Measurements from ENCODE around the gene ADAMTSL1. TPM values are rescaled to one million over a fixed set of nuclear protein-coding genes. Genes with fewer than 3 reads are reported as not detected.

Gene ADAMTSL1
- total RNA-seq, 1 experiment from 2014 or later, result 2.2 TPM

DNA sequence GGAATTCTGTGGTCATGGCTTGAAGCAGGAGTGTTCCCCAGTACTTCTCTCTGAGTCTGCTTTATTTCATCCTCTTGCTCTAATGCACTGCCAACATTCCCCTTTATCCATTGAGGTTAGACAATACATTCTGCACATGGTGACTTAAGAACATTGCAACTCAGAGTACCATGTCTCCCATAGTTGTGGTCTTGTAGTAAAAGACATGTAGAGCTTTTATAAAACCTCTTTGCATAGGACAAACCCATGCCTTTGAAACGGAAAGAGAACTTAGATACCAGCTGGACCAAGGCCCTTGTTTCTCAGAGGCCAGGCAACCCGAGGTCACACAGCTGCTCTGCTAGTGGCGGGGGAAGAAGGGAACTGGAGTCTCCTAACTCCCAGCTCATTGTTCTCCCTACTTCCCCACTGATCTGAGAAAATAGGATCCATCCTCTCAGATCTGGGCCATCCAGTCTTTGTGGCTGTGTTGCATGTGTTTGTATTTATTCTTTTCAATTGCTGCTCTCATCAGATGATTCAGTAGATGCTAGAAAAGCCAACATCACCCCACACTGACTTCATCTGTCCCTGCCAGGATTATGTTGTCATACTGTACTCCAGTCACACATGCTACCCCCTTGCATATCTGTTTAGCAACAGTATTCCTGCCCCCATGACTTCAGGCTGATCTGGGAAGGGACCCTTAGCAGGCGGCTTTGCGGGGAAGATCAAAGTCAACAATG is 322.2 kb downstream of the ADAMTSL1 start:
- DNase-seq (ENCODE audit: low read depth), result no peak

DNA sequence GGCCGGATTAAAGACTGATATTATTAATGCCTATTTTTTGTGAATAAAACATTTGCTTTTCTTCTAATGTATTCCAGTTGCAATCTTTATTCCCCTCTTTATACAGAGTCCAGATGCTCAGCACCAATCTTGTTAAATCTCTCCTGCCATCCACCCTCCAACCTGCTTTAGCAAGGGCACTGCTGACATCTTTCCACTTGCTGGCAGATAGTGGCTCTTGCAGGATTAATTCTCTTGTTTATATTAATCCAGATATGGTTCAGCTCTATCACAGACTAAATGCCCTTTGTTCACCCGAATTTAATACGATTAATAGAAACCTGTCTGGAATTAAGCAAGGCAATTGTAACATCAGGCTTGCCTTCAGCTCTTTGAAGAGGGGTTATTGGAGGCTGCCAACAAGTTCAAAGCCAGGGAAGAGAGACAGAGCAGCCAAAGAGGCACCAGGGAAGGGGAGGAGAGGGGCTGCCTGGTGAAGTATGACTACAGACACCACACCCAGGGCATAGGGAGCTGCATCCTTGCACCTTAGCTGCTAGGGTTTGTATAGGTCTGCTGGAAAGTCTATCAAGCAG is 322.8 kb downstream of the ADAMTSL1 start:
- DNase-seq (ENCODE audit: low read depth), result no peak

DNA sequence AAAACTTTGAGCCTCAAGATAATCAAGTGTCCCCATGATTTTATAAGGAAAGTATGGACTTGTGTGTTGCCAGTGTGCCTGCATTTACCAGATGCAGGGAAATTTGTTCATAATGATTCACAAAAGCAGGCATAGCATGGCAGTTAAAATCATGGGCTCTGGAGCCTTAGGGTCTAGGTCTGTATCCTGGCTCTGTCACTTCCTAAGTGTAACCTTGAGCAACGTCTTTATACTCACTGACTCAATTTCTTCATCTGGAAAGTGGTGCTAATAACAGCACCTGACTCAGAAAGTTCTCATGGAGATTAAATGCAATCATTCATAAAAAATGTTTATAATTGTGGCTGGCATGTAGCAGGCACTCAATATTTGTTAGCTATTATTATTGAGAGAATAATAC is 324.2 kb downstream of the ADAMTSL1 start:
- DNase-seq (ENCODE audit: low read depth), result peak; percentile 14

- no peak for DNase-seq (ENCODE audit: low read depth)
Measured at GRCh38 chr9:18798508-18799290, 324.7 kb downstream of the ADAMTSL1 start.

- DNase-seq (ENCODE audit: low read depth), result no peak
Measured at GRCh38 chr9:18799428-18799827, 325.5 kb downstream of the ADAMTSL1 start.

- peak; percentile 26 for DNase-seq (ENCODE audit: low read depth)
Measured at GRCh38 chr9:18800579-18800978, 326.6 kb downstream of the ADAMTSL1 start.

- DNase-seq (ENCODE audit: low read depth), result no peak
Measured at GRCh38 chr9:18805386-18805785, 331.4 kb downstream of the ADAMTSL1 start.

DNA sequence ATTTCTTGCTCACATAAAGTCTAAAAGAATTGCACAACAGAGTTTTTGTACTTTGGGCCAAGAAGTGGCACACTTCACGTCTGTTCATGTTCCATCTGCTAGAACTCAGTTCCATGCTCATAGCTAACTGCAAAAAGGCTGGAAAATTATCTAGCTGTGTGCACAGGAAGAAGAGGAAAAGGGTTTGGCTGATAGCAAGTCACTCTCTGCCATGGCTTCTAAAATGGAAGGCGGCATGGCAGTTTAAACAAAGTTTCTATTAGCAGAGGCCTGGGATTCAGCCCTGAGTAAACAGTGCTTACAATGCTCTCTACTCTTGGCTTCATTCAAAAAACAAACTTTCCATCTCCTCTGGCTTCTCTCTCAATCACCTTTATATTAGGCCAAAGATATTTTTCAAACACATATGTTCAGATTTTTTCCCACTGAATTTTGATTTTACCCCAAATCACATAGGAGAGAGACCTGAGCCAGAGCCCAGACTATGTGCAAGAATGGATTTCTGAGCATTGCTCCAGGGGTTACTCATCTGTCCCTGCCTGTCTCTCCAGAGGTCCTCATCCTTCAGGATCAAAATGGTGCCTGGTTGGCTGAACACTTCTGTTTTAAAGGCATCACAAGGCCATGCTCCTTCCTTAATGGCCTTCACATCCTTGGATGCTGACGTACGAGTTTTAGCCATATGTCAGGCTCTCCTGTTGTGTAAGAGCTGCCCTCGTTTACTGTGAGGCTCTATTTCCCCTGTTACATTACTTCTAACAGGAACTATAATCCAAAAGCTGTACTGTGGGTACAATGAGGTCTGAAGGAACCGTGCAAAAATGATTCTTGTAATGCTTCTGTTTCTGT is 332.5 kb downstream of the ADAMTSL1 start:
- DNase-seq (ENCODE audit: low read depth), result no peak

- no peak for DNase-seq (ENCODE audit: low read depth)
Measured at GRCh38 chr9:18810581-18810980, 336.6 kb downstream of the ADAMTSL1 start.

- DNase-seq (ENCODE audit: low read depth), result no peak
Measured at GRCh38 chr9:18811171-18811570, 337.2 kb downstream of the ADAMTSL1 start.

DNA sequence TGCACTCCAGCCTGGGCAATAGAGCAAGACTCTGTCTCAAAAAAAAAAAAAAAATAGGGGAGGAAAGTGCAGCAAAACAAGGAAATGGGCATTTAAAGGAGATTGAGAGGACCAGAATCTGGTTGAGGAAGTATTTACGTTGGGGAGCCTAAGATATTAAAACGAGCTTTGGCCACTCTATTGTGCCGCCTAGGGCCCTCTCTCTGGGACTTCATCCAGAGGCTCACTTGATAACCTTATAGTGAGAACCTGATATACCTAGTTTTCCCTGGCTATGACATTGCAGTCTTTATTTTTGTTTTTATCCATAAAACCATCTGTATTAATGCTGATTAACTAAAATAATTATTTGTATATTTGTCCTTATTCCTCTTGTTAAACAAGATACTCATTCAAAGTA is 345.5 kb downstream of the ADAMTSL1 start:
- DNase-seq (ENCODE audit: low read depth), result no peak

DNA sequence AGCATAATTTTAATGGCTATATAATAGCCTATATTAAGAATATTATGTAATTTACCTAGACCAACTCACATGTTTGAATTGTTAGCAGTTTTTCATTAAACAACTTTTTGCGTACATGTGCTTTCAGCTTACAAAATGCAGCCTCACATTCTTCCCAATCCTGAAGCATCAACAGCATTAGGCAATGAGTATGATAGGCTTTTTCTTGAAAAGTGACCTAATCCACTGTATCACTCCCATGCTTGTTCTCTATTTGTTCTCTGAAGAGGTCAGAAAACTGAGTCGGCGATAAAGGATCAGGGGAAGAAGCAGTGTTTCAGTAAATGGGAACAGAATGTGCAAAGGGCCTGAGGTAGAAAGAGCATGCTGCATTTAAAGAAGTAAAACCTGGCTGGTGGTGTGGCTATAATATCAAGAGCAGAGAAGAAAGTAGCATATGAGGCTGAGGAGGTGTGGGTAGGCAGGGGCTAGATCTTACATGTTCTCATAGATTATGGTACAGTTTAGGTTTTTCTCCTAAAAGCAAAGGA is 346.7 kb downstream of the ADAMTSL1 start:
- DNase-seq (ENCODE audit: low read depth), result no peak

DNA sequence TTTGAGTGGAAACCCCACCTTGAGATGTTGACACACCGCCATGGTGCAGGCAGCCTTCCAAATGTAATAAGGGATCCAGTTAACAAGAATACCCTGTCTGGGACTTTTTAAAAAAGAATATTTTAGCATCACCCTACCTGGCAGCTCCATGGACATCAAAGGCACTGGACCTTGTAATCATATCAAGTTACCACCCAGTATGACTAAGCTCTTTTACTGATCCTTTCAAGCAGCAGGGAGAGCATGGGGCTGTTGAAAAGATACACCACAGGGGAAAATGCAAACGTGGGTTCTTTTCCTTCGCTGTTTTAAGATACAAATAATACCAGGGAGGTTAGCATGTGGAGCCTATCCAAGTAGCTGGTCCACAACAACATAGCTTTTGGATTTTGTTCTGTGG is 347.8 kb downstream of the ADAMTSL1 start:
- DNase-seq (ENCODE audit: low read depth), result peak; percentile 36

GRCh38 chr9:18822850-18823249 is 348.9 kb downstream of the ADAMTSL1 start:
- no peak for DNase-seq (ENCODE audit: low read depth)

- DNase-seq (ENCODE audit: low read depth), result no peak
Measured at GRCh38 chr9:18824095-18824666, 350.2 kb downstream of the ADAMTSL1 start.

- DNase-seq (ENCODE audit: low read depth), result no peak
Measured at GRCh38 chr9:18825656-18826170, 351.8 kb downstream of the ADAMTSL1 start.

DNA sequence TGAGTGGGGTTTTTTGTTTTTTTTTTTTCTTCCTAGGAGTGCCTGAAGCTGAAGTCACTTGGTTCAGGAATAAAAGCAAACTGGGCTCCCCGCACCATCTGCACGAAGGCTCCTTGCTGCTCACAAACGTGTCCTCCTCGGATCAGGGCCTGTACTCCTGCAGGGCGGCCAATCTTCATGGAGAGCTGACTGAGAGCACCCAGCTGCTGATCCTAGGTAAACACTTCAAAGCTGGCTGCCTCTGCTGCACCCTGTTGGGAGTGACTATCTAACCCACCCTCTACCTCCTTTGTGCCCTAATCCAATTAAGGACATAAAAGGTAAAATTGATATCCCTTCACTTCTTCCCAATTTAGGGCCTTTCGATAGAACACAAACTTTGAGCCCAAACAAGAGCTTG is 352.3 kb downstream of the ADAMTSL1 start:
- no peak for DNase-seq (ENCODE audit: low read depth)

DNA sequence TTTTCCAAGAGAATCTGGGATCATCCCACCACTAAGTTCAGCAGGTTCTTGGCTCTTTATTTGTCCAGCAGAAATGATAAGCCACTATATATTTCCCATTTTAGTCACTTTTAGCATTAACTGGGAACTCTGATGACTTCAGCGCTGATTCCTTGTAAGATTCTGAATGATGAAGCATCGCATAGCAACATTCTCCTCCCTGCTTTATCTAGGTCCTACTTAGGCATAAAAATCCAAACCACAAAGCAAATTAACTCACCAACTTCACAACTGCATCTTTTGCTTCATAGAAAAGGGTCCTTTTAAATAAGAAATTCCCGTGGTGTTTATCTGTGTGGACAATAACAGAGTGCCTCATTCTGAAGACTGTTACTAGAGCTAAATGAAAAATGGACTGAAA is 355.1 kb downstream of the ADAMTSL1 start:
- no peak for DNase-seq (ENCODE audit: low read depth)

DNA sequence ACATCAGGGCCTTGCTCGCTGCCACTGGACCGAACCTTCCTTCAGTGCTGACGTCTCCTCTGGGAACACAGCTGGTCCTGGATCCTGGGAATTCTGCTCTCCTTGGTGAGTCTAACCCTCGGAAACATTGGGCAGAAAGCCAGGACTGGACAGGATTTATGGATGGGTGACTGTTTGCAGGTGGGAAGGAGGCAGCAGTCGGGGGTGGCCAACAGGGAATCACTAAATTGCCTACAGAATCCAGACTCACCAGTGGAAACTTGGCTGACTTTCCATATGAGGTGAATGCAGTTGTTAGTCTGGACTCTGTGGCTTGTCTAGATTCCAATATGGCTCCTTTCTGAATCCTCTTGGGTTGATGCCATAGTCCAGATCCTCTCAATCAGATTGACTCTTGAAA is 355.9 kb downstream of the ADAMTSL1 start:
- peak; percentile 61 for DNase-seq (ENCODE audit: low read depth)

DNA sequence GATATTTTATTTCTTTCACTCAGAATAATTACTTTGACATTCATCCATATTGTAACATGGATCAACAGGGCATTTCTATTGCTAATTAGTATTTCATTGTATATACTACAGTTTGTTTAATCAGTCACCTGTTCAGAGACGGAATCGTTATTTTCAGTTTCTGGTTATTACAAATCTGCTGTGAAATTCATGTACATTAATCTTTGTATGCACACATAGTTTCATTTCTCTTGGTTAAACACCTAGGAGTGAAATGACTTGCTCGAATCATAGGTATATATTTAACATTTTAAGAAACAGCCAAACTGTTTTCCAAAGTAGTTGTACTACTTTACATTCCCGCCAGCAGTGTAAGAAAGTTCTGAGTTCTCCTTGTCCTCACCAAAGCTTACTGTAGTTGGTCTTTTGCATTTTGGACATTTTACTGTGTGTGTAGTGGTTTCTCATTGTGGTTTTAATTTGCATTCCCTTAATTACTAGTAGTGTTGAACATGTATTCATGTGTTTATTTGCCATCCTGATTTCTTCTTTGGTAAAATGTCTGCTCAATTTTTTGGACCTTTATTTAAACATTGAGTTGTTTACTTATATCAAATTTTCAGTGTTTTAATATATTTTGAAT is 360.9 kb downstream of the ADAMTSL1 start:
- no peak for DNase-seq (ENCODE audit: low read depth)
